K562 (cell line): ENCODE measurements around the gene GNAL. TPM values are rescaled to one million over a fixed set of nuclear protein-coding genes. Genes with fewer than 3 reads are reported as not detected.
A peak's percentile ranks its signal among the peaks of the same experiment; 100 is the strongest.

Experiments
- ARHGAP35 ChIP-seq: fragments of 450-650 bp; IDR thresholded peaks from 2 replicates; pipeline ENCODE4 v1.6.1; 2018; ENCODE audit not compliant: partially characterized antibody
- ASH1L ChIP-seq: fragments of 450-650 bp; IDR thresholded peaks from 2 replicates; pipeline ENCODE4 v1.6.1; 2018; ENCODE audit warnings: borderline replicate concordance, mild to moderate bottlenecking, low read depth; ENCODE audit not compliant: partially characterized antibody
- CREM ChIP-seq: IDR thresholded peaks from 2 replicates; pipeline ENCODE4 v1.6.1; 2014; ENCODE audit warnings: antibody characterized with exemption, low read depth
- DACH1 ChIP-seq: fragments of 450-650 bp; IDR thresholded peaks from 2 replicates; pipeline ENCODE4 v1.6.1; 2018; ENCODE audit not compliant: partially characterized antibody
- FOXJ2 ChIP-seq: fragments of 200-800 bp; sonication (Bioruptor generic); IDR thresholded peaks from 2 replicates; pipeline ENCODE4 v1.6.1; 2016; ENCODE audit warnings: missing genetic modification characterization, missing compliant biosample characterization
- HMG20A ChIP-seq: fragments of 450-650 bp; formaldehyde crosslinking; conservative IDR thresholded peaks from 2 replicates; pipeline ENCODE4 v1.4.0; 2020; ENCODE audit warnings: mild to moderate bottlenecking, mixed read lengths
- IRF2 ChIP-seq: sonication (generic); formaldehyde crosslinking; IDR thresholded peaks from 2 replicates; pipeline ENCODE4 v1.8.1; 2022; ENCODE audit warnings: mild to moderate bottlenecking, missing genetic modification reagents
- MBD2 ChIP-seq: sonication (generic); IDR thresholded peaks from 2 replicates; pipeline ENCODE4 v1.6.1; 2016; ENCODE audit warnings: low read depth, borderline replicate concordance
- NFATC3 ChIP-seq: fragments of 450-650 bp; IDR thresholded peaks from 2 replicates; pipeline ENCODE4 v1.6.1; 2017; ENCODE audit warnings: mild to moderate bottlenecking
- NRF1 ChIP-seq, 2 experiments: fragments of 450-650 bp; IDR thresholded peaks in 1 of 2; conservative IDR thresholded peaks in 1 of 2; 2 replicates each; pipeline ENCODE4 v1.6.1; 2014; ENCODE audit warnings: mild to moderate bottlenecking in 2 of 2
- RUNX1 ChIP-seq: sonication (generic); IDR thresholded peaks from 2 replicates; pipeline ENCODE4 v1.6.1; 2016; ENCODE audit warnings: antibody characterized with exemption, low read depth
- SMAD3 ChIP-seq: fragments of 450-650 bp; formaldehyde crosslinking; conservative IDR thresholded peaks from 2 replicates; pipeline ENCODE4 v1.4.0; 2020; ENCODE audit warnings: mild to moderate bottlenecking
- SMARCA5 ChIP-seq: fragments of 450-650 bp; IDR thresholded peaks from 2 replicates; pipeline ENCODE4 v1.6.1; 2016
- SMARCC2 ChIP-seq: fragments of 450-650 bp; IDR thresholded peaks from 2 replicates; pipeline ENCODE4 v1.6.1; 2017; ENCODE audit warnings: antibody characterized with exemption, moderate library complexity, mild to moderate bottlenecking, low read depth
- THRB ChIP-seq: fragments of 450-650 bp; formaldehyde crosslinking; conservative IDR thresholded peaks from 2 replicates; pipeline ENCODE4 v1.4.0; 2022; ENCODE audit warnings: mild to moderate bottlenecking, missing genetic modification characterization
- ZNF146 ChIP-seq: IDR thresholded peaks from one replicate; pipeline ENCODE4 v1.6.1; 2018; ENCODE audit warnings: missing compliant biosample characterization; ENCODE audit not compliant: unreplicated experiment
- ZNF354B ChIP-seq: fragments of 250-450 bp; sonication (Bioruptor Pico); IDR thresholded peaks from 2 replicates; pipeline ENCODE4 v1.4.0; 2020
- ZNF696 ChIP-seq: fragments of 250-450 bp; sonication (Bioruptor Pico); conservative IDR thresholded peaks from 2 replicates; pipeline ENCODE4 v1.4.0; 2020; ENCODE audit warnings: mild to moderate bottlenecking, moderate library complexity
- ZNF707 ChIP-seq: fragments of 250-450 bp; sonication (Bioruptor Pico); conservative IDR thresholded peaks from 2 replicates; pipeline ENCODE4 v1.8.0; 2022; ENCODE audit warnings: inconsistent platforms, mild to moderate bottlenecking, moderate library complexity
- ZNF76 ChIP-seq: fragments of 250-450 bp; sonication (Bioruptor Pico); IDR thresholded peaks from 2 replicates; pipeline ENCODE4 v1.4.0; 2020; ENCODE audit warnings: mild to moderate bottlenecking, moderate library complexity, borderline replicate concordance
- ZNF79 ChIP-seq: fragments of 250-450 bp; sonication (Bioruptor Pico); IDR thresholded peaks from 2 replicates; pipeline ENCODE4 v1.4.0; 2020; ENCODE audit warnings: low read depth, mild to moderate bottlenecking, moderate library complexity
- ZSCAN29 ChIP-seq: fragments of 450-650 bp; IDR thresholded peaks from 2 replicates; pipeline ENCODE4 v1.6.1; 2017
- polyA plus RNA-seq, 8 experiments: library from polyadenylated mRNA; depleted of rRNA in 4 of 8; stranded (reverse) in 5 of 8; unstranded in 3 of 8; fragments of >200 nt; fragmentation: Nextera tagmentation in 2 of 8; fragmentation: Illumina TruSeq in 1 of 8; extraction: Ambion mirVana in 2 of 8; extraction: Trizol in 1 of 8; gene quantifications; 2 replicates each; pipeline versions ENCODE4 v1.2.1 to v1.2.3, GENCODE V29; 2011 to 2014; ENCODE audit warnings: inconsistent platforms in 1 of 8, missing spikeins in 1 of 8
- total RNA-seq, 7 experiments: library from RNA; depleted of rRNA in 6 of 7; stranded (reverse); fragments of >200 nt in 6 of 7; fragmentation: Illumina TruSeq in 2 of 7; extraction: Trizol in 2 of 7; gene quantifications; 2 replicates each; pipeline versions ENCODE4 v1.2.1 to v1.2.3, GENCODE V29; 2011 to 2021; ENCODE audit warnings: low replicate concordance in 1 of 7
- TF ChIP-seq, protein P1 (sequence below), 2 experiments: fragments of 450-650 bp; IDR thresholded peaks; 2 replicates each; pipeline ENCODE4 v1.6.1; 2018; ENCODE audit warnings: mild to moderate bottlenecking in 2 of 2, low read depth in 1 of 2; ENCODE audit not compliant: partially characterized antibody in 2 of 2
- TF ChIP-seq, protein P2 (sequence below): fragments of 450-650 bp; IDR thresholded peaks from 2 replicates; pipeline ENCODE4 v1.7.0; 2016; ENCODE audit warnings: borderline replicate concordance

The GNAL gene
- total and polyA plus RNA-seq, 9 of the 15 experiments (the other 6 are each of a cell fraction or from before 2014, with no cell fraction given), result under 0.01 to 0.10 (median 0.01) TPM; not detected in 5

DNA sequence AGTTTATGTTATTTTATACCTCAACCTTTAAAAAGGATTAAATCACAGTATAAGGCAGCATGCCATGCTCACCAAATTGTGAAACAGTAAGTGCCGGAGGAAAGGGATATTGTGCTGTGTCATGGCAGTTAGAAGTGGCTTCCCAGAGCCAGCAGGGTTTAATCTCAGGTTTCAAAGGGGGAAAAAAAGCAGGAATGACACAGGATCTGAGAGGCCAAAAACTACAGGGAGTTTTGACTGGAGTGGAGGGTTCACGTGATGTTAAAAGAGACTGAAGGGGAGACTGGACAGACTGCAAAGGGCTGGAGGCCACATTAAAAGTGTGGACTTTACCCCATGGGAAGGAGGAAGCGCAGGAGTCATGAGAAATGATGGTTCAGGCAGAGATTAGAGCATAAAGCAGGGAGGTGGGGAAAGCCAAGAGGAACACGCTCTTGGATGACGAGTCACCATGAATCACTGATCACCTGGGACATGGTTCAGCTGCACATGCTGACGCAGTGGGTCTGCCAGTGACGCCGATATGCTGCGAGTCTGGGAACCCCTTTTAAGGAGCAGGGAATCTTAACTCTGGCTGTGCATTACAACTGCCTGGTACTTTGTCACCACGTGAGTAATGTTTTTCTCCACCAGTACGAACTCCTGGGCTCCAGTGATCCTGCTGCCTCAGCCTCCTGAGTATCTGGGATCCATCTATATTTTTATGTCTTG lies 168.3 kb downstream of the GNAL start (continued):
- TF ChIP-seq, protein P1, sequence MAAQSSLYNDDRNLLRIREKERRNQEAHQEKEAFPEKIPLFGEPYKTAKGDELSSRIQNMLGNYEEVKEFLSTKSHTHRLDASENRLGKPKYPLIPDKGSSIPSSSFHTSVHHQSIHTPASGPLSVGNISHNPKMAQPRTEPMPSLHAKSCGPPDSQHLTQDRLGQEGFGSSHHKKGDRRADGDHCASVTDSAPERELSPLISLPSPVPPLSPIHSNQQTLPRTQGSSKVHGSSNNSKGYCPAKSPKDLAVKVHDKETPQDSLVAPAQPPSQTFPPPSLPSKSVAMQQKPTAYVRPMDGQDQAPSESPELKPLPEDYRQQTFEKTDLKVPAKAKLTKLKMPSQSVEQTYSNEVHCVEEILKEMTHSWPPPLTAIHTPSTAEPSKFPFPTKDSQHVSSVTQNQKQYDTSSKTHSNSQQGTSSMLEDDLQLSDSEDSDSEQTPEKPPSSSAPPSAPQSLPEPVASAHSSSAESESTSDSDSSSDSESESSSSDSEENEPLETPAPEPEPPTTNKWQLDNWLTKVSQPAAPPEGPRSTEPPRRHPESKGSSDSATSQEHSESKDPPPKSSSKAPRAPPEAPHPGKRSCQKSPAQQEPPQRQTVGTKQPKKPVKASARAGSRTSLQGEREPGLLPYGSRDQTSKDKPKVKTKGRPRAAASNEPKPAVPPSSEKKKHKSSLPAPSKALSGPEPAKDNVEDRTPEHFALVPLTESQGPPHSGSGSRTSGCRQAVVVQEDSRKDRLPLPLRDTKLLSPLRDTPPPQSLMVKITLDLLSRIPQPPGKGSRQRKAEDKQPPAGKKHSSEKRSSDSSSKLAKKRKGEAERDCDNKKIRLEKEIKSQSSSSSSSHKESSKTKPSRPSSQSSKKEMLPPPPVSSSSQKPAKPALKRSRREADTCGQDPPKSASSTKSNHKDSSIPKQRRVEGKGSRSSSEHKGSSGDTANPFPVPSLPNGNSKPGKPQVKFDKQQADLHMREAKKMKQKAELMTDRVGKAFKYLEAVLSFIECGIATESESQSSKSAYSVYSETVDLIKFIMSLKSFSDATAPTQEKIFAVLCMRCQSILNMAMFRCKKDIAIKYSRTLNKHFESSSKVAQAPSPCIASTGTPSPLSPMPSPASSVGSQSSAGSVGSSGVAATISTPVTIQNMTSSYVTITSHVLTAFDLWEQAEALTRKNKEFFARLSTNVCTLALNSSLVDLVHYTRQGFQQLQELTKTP (IDR thresholded peaks at IDR 0.05; ENCODE audit: low read depth in 1 of 2, partially characterized antibody in 2 of 2), result peak in 1 of 2 experiments; percentile 47
- TF ChIP-seq ZNF354B (CRISPR knock-in tag), result no peak
- TF ChIP-seq, protein P2, sequence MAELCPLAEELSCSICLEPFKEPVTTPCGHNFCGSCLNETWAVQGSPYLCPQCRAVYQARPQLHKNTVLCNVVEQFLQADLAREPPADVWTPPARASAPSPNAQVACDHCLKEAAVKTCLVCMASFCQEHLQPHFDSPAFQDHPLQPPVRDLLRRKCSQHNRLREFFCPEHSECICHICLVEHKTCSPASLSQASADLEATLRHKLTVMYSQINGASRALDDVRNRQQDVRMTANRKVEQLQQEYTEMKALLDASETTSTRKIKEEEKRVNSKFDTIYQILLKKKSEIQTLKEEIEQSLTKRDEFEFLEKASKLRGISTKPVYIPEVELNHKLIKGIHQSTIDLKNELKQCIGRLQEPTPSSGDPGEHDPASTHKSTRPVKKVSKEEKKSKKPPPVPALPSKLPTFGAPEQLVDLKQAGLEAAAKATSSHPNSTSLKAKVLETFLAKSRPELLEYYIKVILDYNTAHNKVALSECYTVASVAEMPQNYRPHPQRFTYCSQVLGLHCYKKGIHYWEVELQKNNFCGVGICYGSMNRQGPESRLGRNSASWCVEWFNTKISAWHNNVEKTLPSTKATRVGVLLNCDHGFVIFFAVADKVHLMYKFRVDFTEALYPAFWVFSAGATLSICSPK, result no peak
- no peak for TF ChIP-seq HMG20A (CRISPR knock-in tag)
- peak; percentile 95 for TF ChIP-seq CREM
- TF ChIP-seq ASH1L, result no peak
- no peak for TF ChIP-seq SMAD3 (CRISPR knock-in tag)
- no peak; the same call in 1 of the 2 replicates for TF ChIP-seq SMARCC2
- no peak for TF ChIP-seq ZNF76 (CRISPR knock-in tag)
- no peak for TF ChIP-seq NFATC3
- TF ChIP-seq FOXJ2, result no peak
- no peak for TF ChIP-seq ZNF146 (CRISPR knock-in tag)
- peak; percentile 55 for TF ChIP-seq DACH1
- no peak for TF ChIP-seq SMARCA5
- no peak for TF ChIP-seq IRF2 (CRISPR knock-in tag)
- no peak for TF ChIP-seq ARHGAP35
- TF ChIP-seq NRF1 (conservative IDR thresholded peaks at IDR 0.05 in 1 of 2, IDR thresholded peaks at IDR 0.05 in 1 of 2), result peak; percentile 60 to 67
- TF ChIP-seq MBD2, result no peak
- no peak for TF ChIP-seq ZNF79 (CRISPR knock-in tag)
- TF ChIP-seq ZNF707 (CRISPR knock-in tag), result no peak
- TF ChIP-seq RUNX1, result no peak
- TF ChIP-seq ZNF696 (CRISPR knock-in tag), result no peak
- no peak for TF ChIP-seq ZSCAN29
- TF ChIP-seq THRB, result 0 out of 2 replicates have a peak, but pooled peaks have one; percentile 6
